SU-DHL-6 (cell line): ENCODE results near the gene CREB5.

Source experiments
- H2AFZ ChIP-seq: fragments of 200-600 bp; sonication (generic); 2 replicates; pipeline ENCODE4 v1.6.1; 2014; ENCODE audit warnings: low read depth, mild to moderate bottlenecking, moderate library complexity, mixed read lengths, antibody characterized with exemption, low read length; ENCODE audit not compliant: severe bottlenecking
- H3F3A ChIP-seq: fragments of 200-600 bp; shearing (Covaris generic); 2 replicates; pipeline ENCODE4 v1.6.0; 2016; ENCODE audit warnings: antibody characterized with exemption, mild to moderate bottlenecking; ENCODE audit not compliant: insufficient read depth
- H3K27ac ChIP-seq: fragments of 200-600 bp; sonication (generic); 2 replicates; pipeline ENCODE4 v1.5.1; 2016; ENCODE audit warnings: low read depth, mild to moderate bottlenecking, low read length, moderate library complexity, mixed read lengths
- H3K27me3 ChIP-seq: fragments of 200-600 bp; sonication (generic), shearing (Covaris generic); 2 replicates; pipeline ENCODE4 v1.6.0; 2014; ENCODE audit warnings: mild to moderate bottlenecking, low read length
- H3K36me3 ChIP-seq: fragments of 200-600 bp; sonication (generic); 2 replicates; pipeline ENCODE4 v1.6.1; 2014; ENCODE audit warnings: mild to moderate bottlenecking, low read length, mixed read lengths
- H3K4me2 ChIP-seq: fragments of 300-600, 200-600 bp; shearing (Covaris generic), sonication (generic); 2 replicates; pipeline ENCODE4 v1.6.0; 2014; ENCODE audit warnings: low read length, low read depth, mild to moderate bottlenecking; ENCODE audit not compliant: poor library complexity, severe bottlenecking
- H3K4me3 ChIP-seq: fragments of 200-600 bp; sonication (generic); 2 replicates; pipeline ENCODE4 v1.5.1; 2014; ENCODE audit warnings: antibody characterized with exemption, low read length, mild to moderate bottlenecking, mixed read lengths; ENCODE audit not compliant: insufficient read depth, poor library complexity, severe bottlenecking
- H3K79me2 ChIP-seq: fragments of 200-600 bp; sonication (generic); 2 replicates; pipeline ENCODE4 v1.6.1; 2014; ENCODE audit warnings: mild to moderate bottlenecking, low read length, moderate library complexity; ENCODE audit not compliant: insufficient read depth
- H3K9ac ChIP-seq: fragments of 200-600 bp; sonication (generic); 2 replicates; pipeline ENCODE4 v1.7.0; 2014; ENCODE audit warnings: mild to moderate bottlenecking, low read length
- H3K9me2 ChIP-seq: fragments of 200-600 bp; sonication (generic); replicated peaks from 2 replicates; pipeline ENCODE4 v1.6.1; 2014; ENCODE audit warnings: low read length; ENCODE audit not compliant: insufficient read depth
- H3K9me3 ChIP-seq: fragments of 200-600 bp; sonication (generic); 2 replicates; pipeline ENCODE4 v1.6.1; 2014; ENCODE audit warnings: low read length, mixed read lengths; ENCODE audit not compliant: insufficient read depth
- H4K20me1 ChIP-seq: fragments of 200-600 bp; sonication (generic); 2 replicates; pipeline ENCODE4 v1.6.1; 2014; ENCODE audit warnings: low read depth, mild to moderate bottlenecking, antibody characterized with exemption, low read length, moderate library complexity, mixed read lengths
- CTCF ChIP-seq: fragments of 200-600 bp; sonication (generic); IDR thresholded peaks from one replicate; pipeline ENCODE4 v1.5.1; 2017; ENCODE audit warnings: antibody characterized with exemption, mild to moderate bottlenecking, low read length, moderate library complexity; ENCODE audit not compliant: insufficient read depth, poor library complexity, severe bottlenecking
- EZH2phosphoT487 ChIP-seq: fragments of 200-600 bp; sonication (generic), shearing (Covaris generic); conservative IDR thresholded peaks from 2 replicates; pipeline ENCODE4 v1.6.1; 2018; ENCODE audit warnings: mild to moderate bottlenecking, antibody characterized with exemption, low read length, moderate library complexity, mixed read lengths

The CREB5 gene

GRCh38 chr7:28419716-28420115 lies 7.4 kb downstream of the CREB5 start:
- Histone ChIP-seq H3K9ac (no peak overlapping the region), H3K36me3 (no peaks in the 10 kb centered on the region), H2AFZ (no peak overlapping the region), H4K20me1 (no peaks in the 10 kb centered on the region), H3K27me3 (no peaks in the 10 kb centered on the region), H3K79me2 (no peaks in the 10 kb centered on the region), H3K27ac (no peak overlapping the region), H3K4me2 (no peak overlapping the region), H3K9me2 (no peaks in the 10 kb centered on the region), H3F3A (no peaks in the 10 kb centered on the region), H3K4me3 (no peak overlapping the region), H3K9me3 (no peaks in the 10 kb centered on the region)
- no peak for TF ChIP-seq EZH2phosphoT487
- no peak for TF ChIP-seq CTCF

DNA sequence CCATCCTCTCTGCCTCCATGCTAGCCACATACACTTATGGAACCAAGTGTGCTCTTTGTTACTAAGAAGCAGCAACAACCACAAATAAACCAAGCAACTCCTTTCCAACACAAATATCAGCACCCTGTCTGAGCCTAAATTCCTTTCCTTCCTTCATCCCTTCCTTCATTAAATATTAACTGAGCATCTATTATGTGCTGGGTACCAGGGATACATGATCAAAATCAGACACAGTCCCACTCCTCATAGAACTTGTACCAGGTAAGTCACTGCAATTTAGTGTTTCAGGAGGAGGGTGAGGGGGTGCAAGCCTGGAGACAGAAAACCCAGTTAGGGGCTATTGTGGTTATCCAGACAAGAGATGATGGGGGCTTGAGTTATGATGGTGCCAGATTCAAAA lies 10.8 kb downstream of the CREB5 start:
- no peaks in the 10 kb centered on the region for H4K20me1 ChIP-seq
- no peaks in the 10 kb centered on the region for H3K36me3 ChIP-seq
- no peak for TF ChIP-seq CTCF
- TF ChIP-seq EZH2phosphoT487, result no peak
- H3K9ac ChIP-seq, result no peak overlapping the region
- no peaks in the 10 kb centered on the region for H3K9me2 ChIP-seq
- H2AFZ ChIP-seq, result no peak overlapping the region
- no peak overlapping the region for H3K4me3 ChIP-seq
- H3K79me2 ChIP-seq, result no peaks in the 10 kb centered on the region
- no peaks in the 10 kb centered on the region for H3K9me3 ChIP-seq
- H3K27ac ChIP-seq, result no peak overlapping the region
- H3K27me3 ChIP-seq, result no peaks in the 10 kb centered on the region
- no peaks in the 10 kb centered on the region for H3F3A ChIP-seq
- H3K4me2 ChIP-seq, result no peak overlapping the region

GRCh38 chr7:28423918-28424514 lies 11.7 kb downstream of the CREB5 start:
- Histone ChIP-seq H3K79me2 (no peaks in the 10 kb centered on the region), H3K9me3 (no peaks in the 10 kb centered on the region), H4K20me1 (no peaks in the 10 kb centered on the region), H3K36me3 (no peaks in the 10 kb centered on the region), H3K27ac (no peak overlapping the region), H3K4me3 (no peak overlapping the region), H2AFZ (no peak overlapping the region), H3K9ac (no peak overlapping the region), H3K4me2 (no peak overlapping the region), H3K27me3 (no peaks in the 10 kb centered on the region), H3K9me2 (no peaks in the 10 kb centered on the region), H3F3A (no peaks in the 10 kb centered on the region)
- TF ChIP-seq CTCF (no peak), EZH2phosphoT487 (no peak)
